ENCODE measurements around the gene OR7A10. TPM values are rescaled to one million over a fixed set of nuclear protein-coding genes. Genes with fewer than 3 reads are reported as not detected.

The OR7A10 gene
- total RNA-seq, result not detected

DNA sequence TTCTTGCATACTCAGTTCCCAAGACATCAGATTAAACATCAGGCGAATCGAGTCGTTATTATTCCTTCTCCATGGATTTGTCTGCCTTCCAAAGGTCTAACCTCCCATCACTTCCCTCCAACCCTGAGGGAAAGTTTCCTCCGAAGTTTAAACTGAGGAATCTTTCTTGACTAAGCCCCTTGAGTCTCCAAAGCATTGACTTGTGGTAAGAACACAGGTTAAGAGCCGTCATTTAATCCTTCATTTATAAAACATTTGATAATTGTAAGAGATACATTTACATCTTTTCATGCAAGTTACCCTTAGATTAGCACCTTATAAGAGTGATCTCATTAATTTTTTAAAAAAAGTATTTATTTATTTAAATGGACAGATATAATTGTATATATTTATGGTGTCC lies at the start of gene OR7A10:
TSS of gene OR7A10 (minus strand) at position 101 of the 400 bp plus-strand sequence. CDS start 7,045 bp downstream, outside the sequence.

DNA sequence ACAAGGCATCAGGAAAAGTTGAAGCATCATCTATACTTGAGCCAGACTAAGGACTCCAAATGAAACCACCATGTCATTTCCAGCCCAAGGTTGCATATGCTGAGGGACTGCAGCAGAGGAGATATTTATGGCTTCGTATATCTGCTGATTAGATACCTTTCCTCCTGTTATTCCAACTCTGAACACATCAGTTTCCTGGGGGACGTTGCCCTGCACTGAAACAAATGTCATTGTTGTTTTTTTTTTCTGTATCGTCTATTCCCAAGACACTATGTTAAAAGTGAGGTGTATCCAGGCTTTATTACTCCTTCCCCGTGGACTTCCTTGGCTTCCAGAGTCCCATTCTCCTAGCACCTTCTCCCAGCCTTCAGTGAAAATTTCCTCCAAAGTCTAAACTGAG lies 37.3 kb upstream of the OR7A10 start, which contains the start of gene OR7A17:
TSS of gene OR7A17 (minus strand) at position 101 of the 400 bp plus-strand sequence. CDS start 4,777 bp downstream, outside the sequence.

DNA sequence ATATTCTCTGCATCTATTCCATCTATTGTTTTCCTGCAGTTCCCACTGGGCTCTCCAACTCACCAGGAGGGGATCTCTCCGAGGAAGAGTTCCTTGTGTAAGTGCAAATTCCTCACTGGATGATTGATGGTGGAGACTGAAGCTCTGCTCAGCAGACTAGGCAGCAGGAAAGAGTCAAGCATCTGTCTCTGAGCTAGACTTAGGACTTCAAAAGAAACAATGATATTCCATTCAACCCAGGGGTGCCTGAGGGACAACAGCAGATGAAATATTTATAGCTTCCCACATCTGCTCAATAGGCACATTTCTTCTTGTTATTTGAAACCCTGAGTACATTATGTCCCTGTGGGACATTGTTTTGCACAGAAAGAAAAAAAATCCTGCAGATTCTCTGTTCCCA lies 13.7 kb downstream of the OR7A10 start, which contains the start of the genes OR7A5 and OR7C1:
TSS of gene OR7A5 (minus strand) at position 175 of the 400 bp plus-strand sequence. CDS start 6,944 bp downstream, outside the sequence.
TSS of gene OR7C1 (minus strand) at position 175 of the 400 bp plus-strand sequence. CDS start 35,049 bp downstream, outside the sequence.

Other genes with a start within 250 kb of the OR7A10 start
- not detected for gene ADGRE3, start 174.1 kb downstream of the OR7A10 start, total RNA-seq
- gene ZNF333, start 158.9 kb downstream of the OR7A10 start, total RNA-seq, result 10 to 100 TPM; 13.5 to 14.5 TPM
- gene ADGRE2, start 70.4 kb downstream of the OR7A10 start, total RNA-seq, result under 1 TPM; 0.45 to 0.51 TPM
- gene OR7A5, start 13.7 kb downstream of the OR7A10 start, total RNA-seq, result not detected
- not detected for gene OR7C1, start 13.7 kb downstream of the OR7A10 start, total RNA-seq
- not detected for gene OR7A17, start 37.2 kb upstream of the OR7A10 start, total RNA-seq
- not detected for gene OR7C2, start 92.6 kb upstream of the OR7A10 start, total RNA-seq
- not detected for gene SLC1A6, start 130.9 kb upstream of the OR7A10 start, total RNA-seq
- gene CASP14, start 200.6 kb upstream of the OR7A10 start, total RNA-seq, result not detected
- not detected for gene OR1I1, start 233.3 kb upstream of the OR7A10 start, total RNA-seq

Measured in activated naive CD4-positive, alpha-beta T cell treated with anti-CD3 and anti-CD28 coated beads, Interleukin-2, amount 10 ng/mL, durations not matched to agents 5 hours and 36 hours (primary cell).